GM23338 (cell line): Measurements from ENCODE around the gene ANP32A. TPM values are rescaled to one million over a fixed set of nuclear protein-coding genes. Genes with fewer than 3 reads are reported as not detected.

Experiments
- ATAC-seq: fragments of 200-7000 bp; cut with Tn5 transposase; 3 replicates; pipeline ENCODE4 v1.9.1; 2020
- DNase-seq: peaks from one replicate; pipeline ENCODE4 v3.0.0-alpha.2; 2015; ENCODE audit warnings: low spot score
- H2AFZ ChIP-seq: fragments of 200-600 bp; sonication (generic); 2 replicates; pipeline ENCODE4 v1.8.0; 2016; ENCODE audit warnings: antibody characterized with exemption, mild to moderate bottlenecking, moderate library complexity
- H3F3A ChIP-seq: fragments of 200-600 bp; sonication (generic); replicated peaks from 2 replicates; pipeline ENCODE4 v1.8.0; 2017; ENCODE audit warnings: antibody characterized with exemption, mixed run types, low read depth
- H3K27ac ChIP-seq: fragments of 200-600 bp; sonication (generic); 2 replicates; pipeline ENCODE4 v1.6.1; 2016; ENCODE audit warnings: low read depth
- H3K27me3 ChIP-seq: fragments of 200-600 bp; sonication (generic); 2 replicates; pipeline ENCODE4 v1.8.0; 2016; ENCODE audit warnings: mild to moderate bottlenecking, mixed run types, moderate library complexity; ENCODE audit not compliant: insufficient read depth
- H3K36me3 ChIP-seq: fragments of 200-600 bp; sonication (generic); 2 replicates; pipeline ENCODE4 v1.8.0; 2016; ENCODE audit warnings: mild to moderate bottlenecking; ENCODE audit not compliant: insufficient read depth
- H3K4me1 ChIP-seq: fragments of 200-600 bp; sonication (generic); 2 replicates; pipeline ENCODE4 v1.8.0; 2016; ENCODE audit warnings: mild to moderate bottlenecking, moderate library complexity; ENCODE audit not compliant: insufficient read depth
- H3K4me2 ChIP-seq: fragments of 200-600 bp; sonication (generic); 2 replicates; pipeline ENCODE4 v1.7.1; 2017; ENCODE audit warnings: mixed run types
- H3K4me3 ChIP-seq: fragments of 200-600 bp; sonication (generic); 2 replicates; pipeline ENCODE4 v1.6.1; 2016; ENCODE audit warnings: mixed run types
- H3K79me2 ChIP-seq: fragments of 200-600 bp; sonication (generic); replicated peaks from 2 replicates; pipeline ENCODE4 v1.8.0; 2017; ENCODE audit warnings: mild to moderate bottlenecking; ENCODE audit not compliant: insufficient read depth
- H3K9me2 ChIP-seq: fragments of 200-600 bp; sonication (generic); 2 replicates; pipeline ENCODE4 v1.8.0; 2017; ENCODE audit not compliant: insufficient read depth
- H4K20me1 ChIP-seq: fragments of 200-600 bp; sonication (generic); replicated peaks from 2 replicates; pipeline ENCODE4 v1.8.0; 2017; ENCODE audit warnings: mild to moderate bottlenecking; ENCODE audit not compliant: insufficient read depth
- H3K27ac Mint-ChIP-seq: 2 replicates; pipeline ENCODE4 v1.8.0; 2020; ENCODE audit warnings: inconsistent platforms, mild to moderate bottlenecking, moderate library complexity, mixed read lengths
- H3K27me3 Mint-ChIP-seq: 3 replicates; pipeline ENCODE4 v1.8.0; 2022; ENCODE audit warnings: low read depth, mild to moderate bottlenecking, moderate library complexity, mixed read lengths, inconsistent platforms; ENCODE audit not compliant: insufficient read depth, poor library complexity
- H3K36me3 Mint-ChIP-seq: 3 replicates; pipeline ENCODE4 v1.8.0; 2021; ENCODE audit warnings: low read depth, mild to moderate bottlenecking, inconsistent platforms, moderate library complexity, mixed read lengths
- H3K4me1 Mint-ChIP-seq: 3 replicates; pipeline ENCODE4 v1.8.0; 2020; ENCODE audit warnings: mild to moderate bottlenecking, inconsistent platforms, mixed read lengths
- H3K4me3 Mint-ChIP-seq: 3 replicates; pipeline ENCODE4 v1.8.0; 2021; ENCODE audit warnings: moderate library complexity, mild to moderate bottlenecking, inconsistent platforms, mixed read lengths
- H3K9me3 Mint-ChIP-seq: 3 replicates; pipeline ENCODE4 v1.8.0; 2020; ENCODE audit warnings: moderate library complexity, mild to moderate bottlenecking, inconsistent platforms, mixed read lengths
- CREB1 ChIP-seq: fragments of 250-450 bp; sonication (Bioruptor Pico); IDR thresholded peaks from 2 replicates; pipeline ENCODE4 v1.5.0; 2020; ENCODE audit warnings: low read depth, mild to moderate bottlenecking, moderate library complexity
- CTCF ChIP-seq, 2 experiments: fragments of 200-600 bp in 1 of 2; sonication (generic) in 1 of 2; conservative IDR thresholded peaks; 2 replicates each; pipeline versions ENCODE4 v1.5.1 to v1.6.1; 2016 to 2017; ENCODE audit warnings: antibody characterized with exemption in 2 of 2, low read depth in 2 of 2, mild to moderate bottlenecking in 2 of 2, moderate library complexity in 1 of 2
- EZH2 ChIP-seq: fragments of 200-600 bp; sonication (generic); IDR thresholded peaks from one replicate; pipeline ENCODE4 v1.8.0; 2017; ENCODE audit warnings: antibody characterized with exemption, mild to moderate bottlenecking, low read depth; ENCODE audit not compliant: unreplicated experiment
- EZH2phosphoT487 ChIP-seq: fragments of 200-600 bp; sonication (generic); IDR thresholded peaks from one replicate; pipeline ENCODE4 v1.8.1; 2018; ENCODE audit warnings: antibody characterized with exemption; ENCODE audit not compliant: unreplicated experiment
- JUNB ChIP-seq: IDR thresholded peaks from one replicate; pipeline ENCODE4 v1.6.1; 2016; ENCODE audit warnings: antibody characterized with exemption; ENCODE audit not compliant: unreplicated experiment
- NANOG ChIP-seq: IDR thresholded peaks from 2 replicates; pipeline ENCODE4 v1.6.1; 2016; ENCODE audit warnings: antibody characterized with exemption, borderline replicate concordance
- POLR2AphosphoS5 ChIP-seq: IDR thresholded peaks from 2 replicates; pipeline ENCODE4 v1.6.1; 2016; ENCODE audit warnings: antibody characterized with exemption, low read depth
- STAT1 ChIP-seq: IDR thresholded peaks from one replicate; pipeline ENCODE4 v1.6.1; 2016; ENCODE audit warnings: antibody characterized with exemption; ENCODE audit not compliant: unreplicated experiment
- ZNF114 ChIP-seq: fragments of 250-450 bp; sonication (Bioruptor Pico); IDR thresholded peaks from 2 replicates; pipeline ENCODE4 v1.5.0; 2020; ENCODE audit warnings: mild to moderate bottlenecking, moderate library complexity
- polyA plus RNA-seq: library from polyadenylated mRNA; unstranded; fragments of >200 nt; fragmentation: Nextera tagmentation; extraction: Ambion mirVana; gene quantifications from 2 replicates; pipeline ENCODE4 v1.2.1, GENCODE V29; 2016
- total RNA-seq: library from RNA; depleted of rRNA; stranded (reverse); fragments of >200 nt; shearing (Covaris generic); gene quantifications from 2 replicates; pipeline ENCODE4 v1.2.3, GENCODE V29; 2014
- TF ChIP-seq, protein P1 (sequence below): fragments of 250-450 bp; sonication (Bioruptor Pico); IDR thresholded peaks from 2 replicates; pipeline ENCODE4 v1.5.0; 2020; ENCODE audit warnings: mild to moderate bottlenecking, moderate library complexity
- TF ChIP-seq, protein P2 (sequence below): IDR thresholded peaks from 2 replicates; pipeline ENCODE4 v1.6.1; 2016; ENCODE audit warnings: antibody characterized with exemption

ANP32A gene
- total and polyA plus RNA-seq, 2 experiments from 2014 or later = 204 to 304 TPM

GRCh38 chr15:68787609-68788263 lies 33.0 kb downstream of the ANP32A start (continued):
- TF ChIP-seq, protein P1, sequence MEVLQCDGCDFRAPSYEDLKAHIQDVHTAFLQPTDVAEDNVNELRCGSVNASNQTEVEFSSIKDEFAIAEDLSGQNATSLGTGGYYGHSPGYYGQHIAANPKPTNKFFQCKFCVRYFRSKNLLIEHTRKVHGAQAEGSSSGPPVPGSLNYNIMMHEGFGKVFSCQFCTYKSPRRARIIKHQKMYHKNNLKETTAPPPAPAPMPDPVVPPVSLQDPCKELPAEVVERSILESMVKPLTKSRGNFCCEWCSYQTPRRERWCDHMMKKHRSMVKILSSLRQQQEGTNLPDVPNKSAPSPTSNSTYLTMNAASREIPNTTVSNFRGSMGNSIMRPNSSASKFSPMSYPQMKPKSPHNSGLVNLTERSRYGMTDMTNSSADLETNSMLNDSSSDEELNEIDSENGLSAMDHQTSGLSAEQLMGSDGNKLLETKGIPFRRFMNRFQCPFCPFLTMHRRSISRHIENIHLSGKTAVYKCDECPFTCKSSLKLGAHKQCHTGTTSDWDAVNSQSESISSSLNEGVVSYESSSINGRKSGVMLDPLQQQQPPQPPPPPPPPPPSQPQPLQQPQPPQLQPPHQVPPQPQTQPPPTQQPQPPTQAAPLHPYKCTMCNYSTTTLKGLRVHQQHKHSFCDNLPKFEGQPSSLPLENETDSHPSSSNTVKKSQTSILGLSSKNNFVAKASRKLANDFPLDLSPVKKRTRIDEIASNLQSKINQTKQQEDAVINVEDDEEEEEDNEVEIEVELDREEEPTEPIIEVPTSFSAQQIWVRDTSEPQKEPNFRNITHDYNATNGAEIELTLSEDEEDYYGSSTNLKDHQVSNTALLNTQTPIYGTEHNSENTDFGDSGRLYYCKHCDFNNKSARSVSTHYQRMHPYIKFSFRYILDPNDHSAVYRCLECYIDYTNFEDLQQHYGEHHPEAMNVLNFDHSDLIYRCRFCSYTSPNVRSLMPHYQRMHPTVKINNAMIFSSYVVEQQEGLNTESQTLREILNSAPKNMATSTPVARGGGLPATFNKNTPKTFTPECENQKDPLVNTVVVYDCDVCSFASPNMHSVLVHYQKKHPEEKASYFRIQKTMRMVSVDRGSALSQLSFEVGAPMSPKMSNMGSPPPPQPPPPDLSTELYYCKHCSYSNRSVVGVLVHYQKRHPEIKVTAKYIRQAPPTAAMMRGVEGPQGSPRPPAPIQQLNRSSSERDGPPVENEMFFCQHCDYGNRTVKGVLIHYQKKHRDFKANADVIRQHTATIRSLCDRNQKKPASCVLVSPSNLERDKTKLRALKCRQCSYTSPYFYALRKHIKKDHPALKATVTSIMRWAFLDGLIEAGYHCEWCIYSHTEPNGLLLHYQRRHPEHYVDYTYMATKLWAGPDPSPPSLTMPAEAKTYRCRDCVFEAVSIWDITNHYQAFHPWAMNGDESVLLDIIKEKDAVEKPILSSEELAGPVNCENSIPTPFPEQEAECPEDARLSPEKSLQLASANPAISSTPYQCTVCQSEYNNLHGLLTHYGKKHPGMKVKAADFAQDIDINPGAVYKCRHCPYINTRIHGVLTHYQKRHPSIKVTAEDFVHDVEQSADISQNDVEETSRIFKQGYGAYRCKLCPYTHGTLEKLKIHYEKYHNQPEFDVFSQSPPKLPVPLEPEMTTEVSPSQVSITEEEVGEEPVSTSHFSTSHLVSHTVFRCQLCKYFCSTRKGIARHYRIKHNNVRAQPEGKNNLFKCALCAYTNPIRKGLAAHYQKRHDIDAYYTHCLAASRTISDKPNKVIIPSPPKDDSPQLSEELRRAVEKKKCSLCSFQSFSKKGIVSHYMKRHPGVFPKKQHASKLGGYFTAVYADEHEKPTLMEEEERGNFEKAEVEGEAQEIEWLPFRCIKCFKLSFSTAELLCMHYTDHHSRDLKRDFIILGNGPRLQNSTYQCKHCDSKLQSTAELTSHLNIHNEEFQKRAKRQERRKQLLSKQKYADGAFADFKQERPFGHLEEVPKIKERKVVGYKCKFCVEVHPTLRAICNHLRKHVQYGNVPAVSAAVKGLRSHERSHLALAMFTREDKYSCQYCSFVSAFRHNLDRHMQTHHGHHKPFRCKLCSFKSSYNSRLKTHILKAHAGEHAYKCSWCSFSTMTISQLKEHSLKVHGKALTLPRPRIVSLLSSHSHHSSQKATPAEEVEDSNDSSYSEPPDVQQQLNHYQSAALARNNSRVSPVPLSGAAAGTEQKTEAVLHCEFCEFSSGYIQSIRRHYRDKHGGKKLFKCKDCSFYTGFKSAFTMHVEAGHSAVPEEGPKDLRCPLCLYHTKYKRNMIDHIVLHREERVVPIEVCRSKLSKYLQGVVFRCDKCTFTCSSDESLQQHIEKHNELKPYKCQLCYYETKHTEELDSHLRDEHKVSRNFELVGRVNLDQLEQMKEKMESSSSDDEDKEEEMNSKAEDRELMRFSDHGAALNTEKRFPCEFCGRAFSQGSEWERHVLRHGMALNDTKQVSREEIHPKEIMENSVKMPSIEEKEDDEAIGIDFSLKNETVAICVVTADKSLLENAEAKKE = no peak
- TF ChIP-seq EZH2phosphoT487 = no peak

- Histone ChIP-seq H3K4me1 (peaks cover 55% of the 10 kb centered on the region), H3K36me3 (peaks cover 12% of the 10 kb centered on the region), H3K9me2 (no peaks in the 10 kb centered on the region), H3K79me2 (peaks cover 76% of the 10 kb centered on the region), H3K4me2 (no peak overlapping the region), H4K20me1 (peaks cover 33% of the 10 kb centered on the region), H3F3A (0 out of 2 replicates have a peak, but pooled peaks cover 2% of the 10 kb centered on the region), H3K4me3 (no peak overlapping the region), H3K27me3 (no peaks in the 10 kb centered on the region), H3K27ac (no peak overlapping the region; the same call in 1 of the 2 replicates), H2AFZ (no peak overlapping the region)
- peaks cover 18% of the 10 kb centered on the region for H3K27me3 Mint-ChIP-seq
- ATAC-seq = no peak
- no peak overlapping the region for H3K27ac Mint-ChIP-seq
- no peak for DNase-seq
- H3K36me3 Mint-ChIP-seq = peaks cover 85% of the 10 kb centered on the region
- no peaks in the 10 kb centered on the region; the same call in 2 of the 3 replicates for H3K9me3 Mint-ChIP-seq
- H3K4me3 Mint-ChIP-seq = no peak overlapping the region
- peaks cover 76% of the 10 kb centered on the region for H3K4me1 Mint-ChIP-seq
- TF ChIP-seq CTCF (conservative IDR thresholded peaks at IDR 0.05; ENCODE audit: low read depth in 2 of 2) = no peak
- TF ChIP-seq STAT1 = no peak
- no peak for TF ChIP-seq ZNF114 (CRISPR knock-in tag)
- no peak for TF ChIP-seq JUNB
- TF ChIP-seq EZH2 = no peak
- TF ChIP-seq POLR2AphosphoS5 = no peak
- TF ChIP-seq, protein P2, sequence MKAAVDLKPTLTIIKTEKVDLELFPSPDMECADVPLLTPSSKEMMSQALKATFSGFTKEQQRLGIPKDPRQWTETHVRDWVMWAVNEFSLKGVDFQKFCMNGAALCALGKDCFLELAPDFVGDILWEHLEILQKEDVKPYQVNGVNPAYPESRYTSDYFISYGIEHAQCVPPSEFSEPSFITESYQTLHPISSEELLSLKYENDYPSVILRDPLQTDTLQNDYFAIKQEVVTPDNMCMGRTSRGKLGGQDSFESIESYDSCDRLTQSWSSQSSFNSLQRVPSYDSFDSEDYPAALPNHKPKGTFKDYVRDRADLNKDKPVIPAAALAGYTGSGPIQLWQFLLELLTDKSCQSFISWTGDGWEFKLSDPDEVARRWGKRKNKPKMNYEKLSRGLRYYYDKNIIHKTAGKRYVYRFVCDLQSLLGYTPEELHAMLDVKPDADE = no peak
- TF ChIP-seq CREB1 (CRISPR knock-in tag) = no peak
- TF ChIP-seq NANOG = no peak
- TF ChIP-seq EZH2phosphoT487 = no peak
Measured at GRCh38 chr15:68786753-68787152, 33.9 kb downstream of the ANP32A start.
